Activated CD4-positive, CD25-positive, alpha-beta regulatory T cell treated with anti-CD3 and anti-CD28 coated beads, Interleukin-2, amount 50 U/mL, for 72 hours (primary cell): ENCODE data around the gene KIF1A.

Source experiments
- DNase-seq: peaks from one replicate; pipeline ENCODE4 v3.0.0; 2021

The KIF1A gene

DNA sequence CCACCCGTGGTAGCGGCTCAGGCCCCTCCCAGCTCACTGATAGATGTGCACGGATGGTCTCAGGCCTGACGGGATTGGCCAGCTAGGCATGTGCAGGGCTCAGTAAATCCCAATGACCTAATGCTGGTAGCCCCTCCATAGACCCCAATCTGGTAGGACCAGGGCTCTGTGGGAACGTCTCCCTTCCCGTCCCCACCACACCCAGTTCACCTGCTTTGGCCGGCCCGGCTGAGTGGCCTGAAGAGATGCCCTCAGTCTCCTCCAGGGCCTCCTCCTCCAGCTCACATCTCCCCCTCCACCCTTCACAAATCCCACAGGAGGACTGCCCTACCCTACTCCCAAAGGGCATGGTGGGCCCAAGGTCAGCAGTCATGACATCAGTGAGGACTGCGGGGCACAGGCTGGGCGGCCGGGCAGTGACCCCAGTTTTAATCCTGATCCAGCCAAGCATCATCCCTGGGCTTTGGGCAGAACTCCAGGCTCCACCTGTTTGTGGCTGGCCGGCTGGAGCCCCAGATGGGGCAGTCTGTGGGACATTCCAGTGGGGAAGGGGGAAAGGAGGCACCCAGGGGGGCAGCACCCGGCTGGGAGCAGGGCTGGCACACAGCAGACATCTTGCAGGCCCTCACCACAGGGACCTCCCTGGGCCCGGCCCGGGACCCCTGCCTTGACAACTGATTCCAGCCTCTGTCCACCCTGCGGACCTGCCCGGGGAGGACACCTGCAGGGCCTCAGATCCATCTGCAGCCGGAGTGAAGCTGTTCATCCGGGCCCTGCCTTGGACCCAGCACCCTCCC lies 2.3 kb downstream of the KIF1A start:
- no peak for DNase-seq

DNA sequence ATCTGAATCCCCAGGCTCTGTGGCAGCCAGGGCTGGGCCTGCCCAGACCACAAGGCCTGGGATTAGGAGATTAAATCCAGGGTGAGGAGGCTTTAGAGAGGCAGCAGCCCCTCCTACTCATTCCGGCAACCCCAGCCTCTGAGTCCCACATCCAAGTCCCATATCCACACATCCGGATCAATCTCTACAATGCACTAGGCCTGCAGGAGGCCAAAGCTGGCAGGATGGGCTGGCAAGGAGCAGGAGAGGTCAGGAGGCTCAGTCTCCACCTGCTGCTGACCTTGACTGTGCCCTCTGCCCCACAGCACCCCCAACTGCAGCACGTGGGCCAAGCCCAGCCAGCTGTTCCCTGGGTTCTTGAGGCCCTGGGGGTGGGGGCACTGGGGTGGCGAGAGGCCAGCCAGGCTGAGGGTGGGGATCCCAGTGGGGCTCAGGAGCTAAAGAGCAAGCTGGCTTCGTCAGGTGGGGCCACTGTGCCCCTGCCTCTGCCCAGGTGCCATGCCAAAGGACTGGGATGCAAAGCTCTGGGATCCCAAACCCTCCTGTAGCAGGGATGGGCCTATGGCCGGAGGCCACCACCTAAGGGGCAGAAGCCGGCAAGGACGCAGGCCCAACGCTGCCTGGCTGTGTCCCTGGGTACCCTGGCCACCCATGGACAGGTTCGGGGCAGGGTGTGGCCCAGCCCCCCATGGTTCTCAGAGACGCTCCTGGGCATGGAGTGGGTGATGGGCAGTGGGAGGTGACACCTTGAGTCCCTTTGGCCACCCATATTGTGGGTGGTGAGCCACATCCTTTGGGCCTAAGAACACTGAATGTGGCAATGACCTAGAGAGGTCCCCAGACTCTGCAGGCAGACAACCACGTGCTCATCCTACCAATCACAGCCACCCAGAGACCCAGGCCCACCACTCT lies 3.2 kb downstream of the KIF1A start:
- DNase-seq = no peak

DNA sequence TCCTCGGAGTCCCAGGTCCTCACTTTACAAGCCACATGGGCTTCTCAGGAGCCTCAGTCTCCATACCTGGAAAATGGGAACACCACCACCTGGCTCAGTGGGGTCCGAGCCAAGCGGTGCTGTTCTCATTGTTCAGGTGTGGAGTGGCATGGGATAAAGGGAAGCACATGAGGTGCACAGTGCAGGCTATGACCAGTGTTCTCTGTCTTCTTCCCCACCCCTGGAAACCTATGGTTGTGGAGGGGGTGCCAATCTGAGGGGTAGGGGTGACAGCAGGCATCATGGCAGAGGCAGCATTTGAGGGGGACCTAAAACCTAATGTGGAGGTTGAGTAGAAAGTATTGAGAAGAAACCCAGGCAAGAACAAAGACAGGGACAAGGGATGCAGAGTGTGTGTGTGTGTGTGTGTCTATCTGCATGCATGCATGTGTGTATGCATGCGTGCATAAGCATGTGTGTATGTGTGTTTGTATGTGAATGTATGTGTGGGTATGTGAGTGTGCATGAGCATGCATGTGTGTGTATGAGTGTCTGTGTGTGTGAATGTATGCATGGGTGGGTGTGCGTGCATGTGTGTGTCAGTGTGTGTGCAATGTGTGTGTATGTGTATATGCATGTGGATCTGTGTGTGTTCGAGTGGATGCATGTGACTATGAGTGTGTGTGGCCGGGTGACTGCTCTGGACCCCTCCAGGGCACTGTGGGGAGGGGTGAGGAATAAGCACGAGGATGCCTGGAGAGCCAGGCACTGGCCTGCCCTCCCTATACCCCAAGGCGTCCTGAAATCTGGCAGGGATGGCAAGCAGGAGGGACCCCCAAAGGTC lies 4.0 kb downstream of the KIF1A start:
- DNase-seq = no peak

DNA sequence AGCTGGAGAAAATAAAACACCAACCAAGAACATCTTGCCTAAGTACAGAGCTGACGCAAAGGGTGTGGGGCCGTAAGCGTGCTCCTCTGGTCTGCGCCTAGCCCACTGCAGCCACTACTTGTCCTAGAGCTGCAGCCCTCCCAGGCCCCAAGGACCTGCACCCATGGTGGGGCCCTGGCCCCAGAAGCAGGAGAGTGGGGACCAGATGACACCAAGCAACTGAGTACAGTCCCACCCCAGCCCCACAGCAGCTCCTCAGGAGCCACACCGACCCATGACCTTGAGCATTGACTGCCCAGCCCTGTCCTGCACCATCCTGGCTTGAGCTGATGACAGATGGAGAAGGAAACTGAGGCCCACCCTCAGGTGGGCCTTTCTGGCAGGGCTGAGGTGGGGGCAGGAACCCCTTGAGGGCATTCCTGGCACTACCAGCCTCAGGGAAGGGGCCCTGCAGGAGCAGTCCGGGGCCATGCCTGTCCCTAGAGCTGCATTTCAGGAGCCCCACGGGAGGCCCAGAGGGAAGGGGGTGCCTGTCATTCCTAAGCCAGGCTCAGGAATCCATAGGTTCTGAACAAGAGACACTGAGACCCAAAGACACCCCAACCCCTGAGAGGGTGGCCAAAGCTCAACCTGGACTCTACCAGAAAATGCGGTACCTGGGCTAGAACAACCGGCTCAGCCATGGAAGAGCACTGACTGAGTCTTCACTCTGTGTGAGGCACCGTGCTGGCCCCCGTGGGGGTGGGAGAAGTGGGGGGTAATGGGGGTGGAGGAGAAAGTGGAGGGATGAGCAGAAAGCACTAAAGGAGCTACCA lies 4.9 kb downstream of the KIF1A start:
- DNase-seq = no peak

DNA sequence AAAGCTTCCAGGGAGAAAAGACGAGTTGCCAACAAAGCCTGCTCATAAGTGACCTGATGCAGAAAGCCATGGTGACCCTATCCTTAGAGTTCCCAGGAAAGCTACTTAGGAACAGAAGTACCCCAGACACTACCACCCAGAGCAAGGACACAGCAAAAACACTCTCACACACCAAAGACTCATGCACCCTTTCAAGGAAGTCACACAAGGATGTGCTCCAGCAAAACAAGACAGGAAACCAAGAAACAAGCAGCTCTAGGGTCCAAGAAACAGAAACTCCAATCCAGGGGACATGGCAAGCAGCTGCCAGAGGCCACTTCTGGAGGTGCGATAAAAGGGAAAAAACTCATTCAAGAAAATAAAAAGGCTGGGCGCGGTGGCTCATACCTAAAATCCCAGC lies 5.7 kb downstream of the KIF1A start:
- DNase-seq = no peak

DNA sequence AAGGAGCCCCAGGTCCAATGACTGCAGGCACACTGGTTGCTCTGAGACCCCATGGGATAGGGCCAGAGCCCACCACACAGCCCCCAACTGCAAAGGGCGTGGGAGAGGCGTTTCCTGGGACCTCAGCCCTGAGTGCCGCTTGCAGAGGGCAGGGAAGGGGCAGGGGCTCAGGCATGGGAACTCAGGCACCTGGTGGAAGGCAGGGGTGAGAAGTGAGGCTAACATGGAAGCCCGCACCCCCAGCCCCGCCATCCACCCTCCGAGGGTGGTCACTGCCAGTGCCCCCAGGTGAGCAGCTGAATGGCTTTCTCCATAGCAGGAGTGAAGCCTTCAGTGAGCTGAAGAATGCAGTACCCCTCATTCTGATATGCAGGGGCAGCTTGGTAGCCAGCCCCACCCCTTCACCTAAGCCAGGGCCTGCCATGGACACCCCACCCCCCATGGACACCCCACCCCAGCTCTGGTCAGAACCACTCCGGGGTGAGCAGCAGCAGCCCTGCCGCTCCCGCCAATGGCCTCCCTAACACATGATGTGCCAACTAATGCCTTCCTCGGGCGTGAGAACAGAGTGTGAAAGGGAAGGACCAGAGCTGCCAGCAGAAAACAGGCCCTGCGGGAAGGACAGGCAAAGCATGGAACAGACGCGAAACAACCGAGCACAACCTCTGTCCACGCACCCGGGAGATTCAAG lies 6.6 kb downstream of the KIF1A start:
- DNase-seq = no peak

DNA sequence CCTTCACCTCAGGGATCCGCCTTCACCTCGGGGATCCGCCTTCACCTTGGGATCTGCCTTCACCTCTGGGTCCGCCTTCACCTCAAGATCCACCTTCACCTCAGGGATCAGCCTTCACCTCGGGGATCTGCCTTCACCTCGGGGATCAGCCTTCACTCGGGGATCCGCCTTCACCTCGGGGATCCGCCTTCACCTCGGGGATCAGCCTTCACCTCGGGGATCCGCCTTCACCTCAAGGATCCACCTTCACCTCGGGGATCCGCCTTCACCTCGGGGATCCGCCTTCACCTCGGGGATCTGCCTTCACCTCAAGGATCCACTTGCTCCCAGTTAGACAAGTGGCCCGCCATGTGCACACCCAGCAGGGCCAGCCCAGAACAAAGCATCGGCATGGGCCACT lies 7.3 kb downstream of the KIF1A start:
- DNase-seq = no peak

DNA sequence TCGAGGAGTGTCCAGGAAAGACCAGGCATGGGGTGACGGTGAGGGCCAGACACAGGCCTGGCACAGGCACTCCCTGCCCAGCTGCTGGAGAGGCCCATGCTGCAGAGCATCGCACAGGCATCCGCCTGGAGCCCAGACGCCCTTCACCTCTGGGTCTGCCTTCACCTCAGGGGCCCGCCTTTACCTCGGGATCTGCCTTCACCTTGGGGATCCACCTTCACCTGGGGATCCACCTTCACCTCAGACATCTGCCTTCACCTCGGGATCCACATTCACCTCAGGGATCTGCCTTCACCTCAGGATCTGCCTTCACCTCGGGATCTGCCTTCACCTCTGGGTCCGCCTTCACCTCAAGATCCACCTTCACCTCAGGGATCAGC lies 7.7 kb downstream of the KIF1A start:
- no peak for DNase-seq

DNA sequence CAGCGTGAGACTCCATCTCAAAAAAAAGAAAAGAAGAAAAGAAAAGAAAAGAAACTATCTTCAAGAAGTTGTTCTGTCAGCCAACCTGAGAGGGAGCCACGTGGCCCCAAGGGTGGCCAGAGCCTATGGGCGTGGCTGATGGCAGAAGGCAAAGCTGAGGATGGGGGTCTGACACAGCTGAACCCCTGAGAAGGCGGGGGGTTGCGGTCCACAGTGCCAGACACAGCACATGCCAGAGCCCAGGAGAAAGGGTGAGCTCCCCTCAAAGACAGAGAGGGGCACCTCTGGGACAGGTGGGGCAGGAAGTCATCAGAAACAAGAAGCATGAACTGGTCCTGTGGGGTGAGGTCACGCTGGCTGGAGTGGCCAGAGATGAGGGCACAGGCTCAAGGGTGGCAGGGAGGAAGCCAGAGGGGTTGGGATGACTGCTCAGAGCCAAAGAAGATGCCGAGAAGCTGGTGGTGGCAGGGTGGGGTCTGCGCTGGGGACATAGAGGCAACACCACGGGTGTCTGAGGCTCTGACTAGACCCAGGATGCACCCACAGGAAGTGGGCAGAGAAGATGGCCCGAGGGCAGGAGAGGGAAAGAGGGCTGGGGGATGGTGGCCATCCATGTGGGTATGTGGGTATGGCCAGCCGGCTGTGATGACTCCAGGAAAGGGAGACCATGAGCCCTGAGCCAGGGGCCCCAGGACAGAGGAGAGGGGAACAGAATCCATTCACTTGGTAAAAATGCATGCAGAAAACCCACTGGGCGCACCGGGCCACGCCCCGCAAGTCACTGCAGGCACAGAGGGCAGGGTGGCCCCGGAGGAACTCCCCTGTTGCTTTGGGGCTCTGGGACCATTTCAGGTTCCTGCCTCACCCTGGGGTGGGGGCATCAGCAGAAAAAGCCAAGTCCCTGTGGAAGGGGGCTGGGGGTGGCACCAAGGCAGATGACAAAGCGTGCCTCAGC lies 8.4 kb downstream of the KIF1A start:
- DNase-seq = no peak

DNA sequence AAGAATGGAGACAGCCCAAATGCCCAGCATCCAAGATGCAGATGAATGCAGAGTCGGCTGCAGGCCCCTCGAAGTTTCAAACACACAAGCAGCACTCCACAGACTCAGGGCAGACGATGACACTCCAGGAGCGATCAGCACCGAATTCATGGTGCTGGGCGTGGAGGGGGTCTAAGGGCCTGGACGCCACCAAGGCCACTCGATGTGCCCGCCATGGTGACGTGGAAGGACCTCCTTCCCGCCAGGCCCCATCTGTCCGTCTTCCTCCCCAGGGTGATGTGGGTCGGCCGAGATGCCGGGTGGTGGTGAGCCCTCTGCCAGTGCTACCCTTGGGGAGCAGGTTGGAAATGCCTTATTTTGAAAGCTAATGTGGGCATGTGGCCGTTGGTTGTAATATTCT lies 9.4 kb downstream of the KIF1A start:
- DNase-seq = no peak

DNA sequence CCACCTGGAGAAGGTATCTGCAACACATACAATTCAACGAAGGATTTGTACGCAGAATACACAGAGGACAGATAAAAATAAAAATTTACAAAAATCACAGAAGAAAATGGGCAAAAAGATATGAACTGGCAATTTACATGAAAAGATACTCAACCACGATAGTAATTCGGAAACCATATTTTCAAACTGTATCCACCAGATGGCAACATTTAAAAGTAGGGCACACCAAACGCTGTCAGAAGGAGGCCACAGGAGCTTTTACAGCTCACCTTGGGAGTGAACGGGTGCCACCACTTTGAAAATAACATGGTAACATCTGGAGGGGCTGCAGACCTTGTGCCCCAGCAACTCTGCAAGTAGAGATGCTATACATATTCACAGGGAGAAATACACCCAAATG lies 9.8 kb downstream of the KIF1A start:
- DNase-seq = no peak

DNA sequence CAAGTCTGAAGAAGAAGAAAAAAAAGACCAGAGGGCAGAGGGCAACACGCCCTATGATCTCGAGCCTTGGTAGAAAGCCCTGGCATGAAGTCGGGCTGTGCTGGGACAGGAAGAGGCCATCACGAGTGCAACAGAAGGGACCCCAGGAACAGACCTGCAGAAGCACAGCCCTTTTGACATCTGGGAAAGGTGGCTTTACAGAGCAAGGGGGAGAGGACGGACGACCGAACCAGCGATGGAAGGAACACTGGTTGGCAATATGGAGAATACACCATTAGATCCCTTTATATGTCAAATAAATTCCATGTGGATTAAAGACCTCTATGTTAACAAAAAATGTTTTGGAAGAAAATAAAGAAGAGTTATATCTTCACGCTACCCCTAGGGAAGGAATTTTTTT lies 10.7 kb downstream of the KIF1A start:
- DNase-seq = no peak

DNA sequence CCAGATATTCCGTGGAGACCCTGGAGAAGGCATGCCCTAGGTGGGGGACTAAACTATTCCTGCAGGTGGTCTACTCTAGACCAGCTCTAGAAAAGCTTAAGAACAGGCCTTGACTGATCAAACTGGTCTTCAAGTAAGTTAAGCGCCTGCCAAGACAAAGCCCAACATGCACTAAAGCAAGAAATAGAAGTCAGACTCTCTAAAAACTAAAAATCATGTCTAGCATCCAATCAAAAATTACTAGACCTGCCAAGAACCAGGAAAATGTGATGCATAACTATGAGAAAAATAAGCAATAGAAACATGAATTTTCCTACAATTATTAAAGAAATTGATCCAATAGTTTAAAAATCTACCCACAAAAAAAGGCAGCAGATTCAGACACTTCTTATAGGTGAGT lies 13.6 kb downstream of the KIF1A start:
- DNase-seq = no peak

DNA sequence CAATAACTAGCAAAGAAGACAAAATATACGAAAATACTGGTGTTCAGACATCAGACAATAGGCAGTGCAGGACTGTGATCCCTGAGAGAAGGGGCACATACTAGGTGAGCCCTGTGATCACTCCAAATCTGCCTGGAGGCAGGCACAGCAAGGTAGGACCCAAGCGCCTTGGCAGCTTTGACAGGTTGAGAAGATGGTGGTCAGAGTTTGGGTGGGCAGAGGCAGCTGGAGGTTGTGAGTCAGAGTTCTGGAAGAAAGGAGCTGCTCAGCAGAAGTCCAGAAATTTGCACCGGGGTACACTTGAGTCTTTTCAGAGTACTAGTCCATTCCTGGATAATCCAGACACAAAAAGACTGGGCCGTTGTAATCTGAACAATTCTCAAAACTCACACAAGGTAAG lies 14.0 kb downstream of the KIF1A start:
- DNase-seq = no peak

DNA sequence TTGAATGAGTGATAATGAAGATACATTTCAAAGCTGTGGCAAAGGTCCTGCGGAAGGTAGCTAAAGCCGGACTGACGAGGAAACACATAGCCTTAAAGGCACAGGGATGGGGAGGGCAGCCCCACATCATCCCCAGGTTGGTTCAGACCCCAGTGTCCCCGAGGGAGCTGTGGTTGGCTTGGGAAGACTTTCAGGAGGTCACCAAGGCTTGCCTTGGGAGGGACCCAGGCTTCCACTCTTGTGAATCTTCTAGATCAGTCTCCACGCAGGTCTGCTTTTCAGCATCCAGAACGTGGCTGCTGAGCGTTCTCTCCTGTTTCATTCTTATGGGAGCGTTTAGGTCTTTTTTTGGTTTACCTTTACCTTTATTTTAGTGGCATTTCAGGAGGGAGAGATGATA lies 16.8 kb downstream of the KIF1A start:
- no peak for DNase-seq

DNA sequence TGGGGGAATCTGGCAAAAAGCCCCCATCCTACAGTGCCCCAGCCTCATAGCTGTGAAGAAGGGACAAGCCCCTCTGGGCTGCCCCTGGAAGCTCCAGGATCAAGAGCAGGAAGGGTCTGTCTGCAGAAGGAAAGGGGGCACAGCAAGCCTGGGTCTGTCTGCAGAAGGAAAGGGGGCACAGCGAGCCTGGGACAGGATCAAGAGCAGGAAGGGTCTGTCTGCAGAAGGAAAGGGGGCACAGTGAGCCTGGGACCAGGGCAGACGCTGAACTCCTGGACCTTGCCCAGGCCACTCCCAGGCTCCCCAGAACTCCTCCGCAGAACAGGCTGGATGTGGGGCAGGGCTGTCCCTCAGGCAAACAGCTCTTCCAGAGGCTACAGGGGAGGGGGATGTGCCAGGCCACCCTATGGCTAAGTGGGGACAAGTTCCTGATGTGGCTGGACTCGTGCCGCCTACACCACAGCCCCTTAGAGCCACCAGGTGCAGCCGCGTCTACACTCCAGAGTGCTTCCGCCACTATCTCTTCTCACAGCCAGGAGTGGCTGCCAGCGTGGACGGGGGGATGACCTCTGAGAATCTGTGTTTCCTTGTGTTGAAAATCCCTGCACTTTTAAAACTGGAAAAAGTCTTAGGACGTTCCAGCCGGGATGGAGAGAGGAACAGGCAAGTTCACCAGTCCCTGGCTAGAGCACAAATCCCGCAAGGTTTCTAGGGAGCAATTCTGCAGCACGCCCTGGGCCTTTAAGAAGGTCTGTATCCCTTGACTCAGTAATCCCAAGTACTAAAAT lies 20.8 kb downstream of the KIF1A start:
- DNase-seq = peak; percentile 13

DNA sequence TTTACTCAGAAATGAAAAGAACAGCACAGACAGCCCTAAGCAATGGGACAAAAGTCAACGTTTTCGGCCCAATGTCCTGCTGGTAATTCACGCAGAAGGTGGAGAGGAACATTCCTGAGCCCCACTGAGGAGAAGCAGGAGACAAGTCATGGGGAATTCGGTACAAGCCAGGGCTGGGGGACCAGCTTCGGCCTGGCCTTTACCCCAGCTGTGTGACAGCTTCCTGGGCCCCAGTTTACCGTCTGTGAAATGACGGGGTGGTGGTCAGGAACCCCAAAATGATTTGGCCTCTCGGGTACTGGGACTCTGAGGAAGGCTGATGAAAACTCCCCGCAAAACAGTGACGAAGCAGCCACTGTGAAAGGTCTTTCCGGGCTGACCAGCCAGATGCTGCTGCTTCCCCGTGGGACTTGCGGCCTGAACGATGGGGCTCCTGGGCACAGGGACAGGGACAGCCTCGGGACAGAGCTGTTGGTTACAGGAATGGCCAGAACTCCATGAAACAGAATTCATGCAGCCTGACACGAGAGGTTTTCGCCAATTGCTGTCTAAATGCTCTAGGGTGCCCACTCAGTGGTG lies 21.6 kb downstream of the KIF1A start:
- no peak for DNase-seq

DNA sequence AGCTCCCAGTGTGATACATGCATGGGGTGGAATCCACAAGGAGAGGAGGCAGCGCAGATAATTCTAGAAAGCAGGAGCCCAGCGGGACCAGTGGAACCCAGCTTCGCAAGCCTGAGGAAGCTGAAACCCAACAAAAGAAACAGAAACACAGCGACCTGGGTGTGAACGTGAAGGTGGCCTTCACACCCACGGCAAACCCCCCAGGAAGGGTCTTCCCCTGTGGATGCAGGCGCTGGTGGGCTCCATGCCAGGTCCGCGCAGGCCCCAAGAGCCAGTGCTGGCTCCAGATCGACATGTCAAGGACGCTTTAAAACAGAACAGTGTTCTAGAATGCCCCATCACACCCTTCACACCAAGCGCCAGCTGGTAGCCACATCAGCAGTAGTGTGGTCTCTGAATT lies 22.1 kb downstream of the KIF1A start:
- DNase-seq = peak; percentile 7

DNA sequence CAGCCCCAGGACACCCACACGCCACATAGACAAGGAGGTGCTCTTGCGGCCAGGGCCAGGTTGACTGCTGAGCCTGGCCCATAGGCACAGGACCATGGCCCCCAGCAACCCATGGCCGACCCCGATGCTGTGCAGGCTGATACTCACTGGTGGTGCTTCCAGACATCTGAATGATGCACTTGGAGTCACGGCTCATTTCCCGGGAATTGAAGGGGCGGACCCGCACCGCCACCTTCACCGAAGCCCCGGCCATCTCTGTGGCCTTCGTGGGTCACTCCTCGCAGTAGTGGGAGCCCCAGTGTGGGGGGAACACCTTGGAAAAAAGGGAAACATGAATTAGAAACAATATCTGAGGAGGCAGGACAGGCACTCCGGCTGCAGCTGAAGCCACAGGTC lies 22.5 kb downstream of the KIF1A start:
- peak; percentile 20 for DNase-seq
